Endometrial microvascular endothelial cells (primary cell): Measurements from ENCODE around the gene IFT52. TPM values are rescaled to one million over a fixed set of nuclear protein-coding genes. Genes with fewer than 3 reads are reported as not detected.

Experiments used
- in situ Hi-C: cut with HindIII; loops from 2 replicates; pipeline ENCODE4 v1.10.0; 2017; ENCODE audit warnings: low sequenced_read_pairs, low pct_unique_long_range_greater_than_20kb; ENCODE audit errors: inconsistent ontology term
- total RNA-seq: library from RNA; depleted of rRNA; stranded (reverse); fragments of >200 nt; gene quantifications from one replicate; pipeline ENCODE4 v1.2.3, GENCODE V29; 2015; ENCODE audit errors: inconsistent ontology term

Gene IFT52
- total RNA-seq, 1 donor from 2014 or later = 19.5 TPM

DNA sequence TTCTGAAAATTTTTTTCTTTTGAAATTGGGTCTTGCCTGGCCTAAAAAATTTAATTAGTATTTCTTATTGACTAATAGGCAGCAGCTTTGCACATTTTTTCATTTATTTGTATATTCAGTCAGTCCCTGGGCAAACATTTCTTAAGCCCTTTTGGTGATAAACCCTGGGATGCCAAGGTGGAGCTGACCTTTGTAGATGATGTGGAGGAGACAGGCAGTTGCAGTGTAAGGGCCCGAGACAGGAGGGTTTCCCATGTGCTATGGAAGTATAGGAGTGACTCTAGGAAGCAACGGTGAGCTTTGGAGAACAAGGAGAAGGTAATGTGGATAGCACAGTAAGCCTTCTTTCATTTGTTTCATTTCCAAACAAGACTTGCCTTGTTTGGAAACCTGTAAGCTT is 79.7 kb downstream of the IFT52 start:
- in situ Hi-C loops = no loop called here

GRCh38 chr20:43676368-43676767 is 85.6 kb downstream of the IFT52 start:
- in situ Hi-C loops = no loop called here

- in situ Hi-C loops = no loop called here
Observed at GRCh38 chr20:43680981-43681380, 90.2 kb downstream of the IFT52 start.

DNA sequence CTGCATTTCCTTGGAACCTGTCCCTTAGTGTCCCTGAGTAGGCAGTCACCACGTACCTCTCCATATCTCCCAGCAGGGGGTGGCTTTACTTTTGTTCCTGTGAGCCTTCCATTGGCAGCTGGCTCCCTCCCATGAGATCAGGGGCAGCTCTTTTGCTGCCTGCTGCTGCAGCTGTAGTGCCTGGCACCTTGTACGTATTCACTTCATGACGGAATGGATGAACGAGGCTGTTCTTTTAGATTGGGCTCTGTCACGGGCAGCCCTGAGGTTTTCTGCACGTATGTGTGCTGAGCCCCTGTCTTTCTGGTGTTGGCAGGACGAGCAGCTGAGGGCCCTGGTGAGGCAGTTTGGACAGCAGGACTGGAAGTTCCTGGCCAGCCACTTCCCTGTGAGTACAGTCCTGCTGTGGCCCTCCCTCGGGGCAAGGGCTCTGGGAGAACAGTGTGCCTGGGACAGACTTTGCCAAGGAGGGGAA is 90.8 kb downstream of the IFT52 start:
- in situ Hi-C loops = no loop called here

- in situ Hi-C loops = no loop called here
Observed at GRCh38 chr20:43681991-43682410, 91.3 kb downstream of the IFT52 start.

- in situ Hi-C loops = no loop called here
Observed at GRCh38 chr20:43682446-43682845, 91.7 kb downstream of the IFT52 start.

DNA sequence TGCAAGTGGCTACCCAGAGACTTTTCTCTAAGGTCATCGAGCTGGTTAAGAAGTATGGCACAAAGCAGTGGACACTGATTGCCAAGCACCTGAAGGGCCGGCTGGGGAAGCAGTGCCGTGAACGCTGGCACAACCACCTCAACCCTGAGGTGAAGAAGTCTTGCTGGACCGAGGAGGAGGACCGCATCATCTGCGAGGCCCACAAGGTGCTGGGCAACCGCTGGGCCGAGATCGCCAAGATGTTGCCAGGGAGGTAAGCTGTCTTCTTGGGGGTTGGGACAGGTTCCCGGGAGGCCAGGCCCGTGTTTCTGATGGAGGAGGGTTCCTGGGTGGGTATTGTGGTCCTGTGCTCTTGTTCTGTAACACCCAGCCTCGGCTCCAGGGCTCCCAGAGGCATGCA is 96.1 kb downstream of the IFT52 start:
- in situ Hi-C loops = no loop called here

DNA sequence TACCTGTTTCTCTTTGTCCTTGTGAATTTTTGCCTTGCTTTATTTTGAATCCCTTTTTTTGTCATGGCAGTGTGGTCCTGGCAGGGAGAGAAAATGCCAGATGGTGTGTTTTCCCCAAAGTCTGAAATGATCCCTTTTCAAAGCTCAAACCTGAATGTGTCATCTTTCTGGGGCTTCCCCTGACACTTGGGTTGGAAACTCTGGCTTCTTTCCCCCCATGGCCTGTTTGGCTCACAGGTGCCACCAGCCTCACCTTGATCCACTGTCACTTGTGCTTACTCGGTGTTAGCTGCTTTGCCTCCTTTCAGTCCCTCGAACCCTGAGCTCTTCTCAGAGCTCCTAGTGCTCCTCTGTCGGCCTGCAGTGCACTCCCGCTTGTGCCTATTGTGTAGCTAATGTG is 98.4 kb downstream of the IFT52 start:
- in situ Hi-C loops = no loop called here

- in situ Hi-C loops = no loop called here
Observed at GRCh38 chr20:43690943-43691598, 100.3 kb downstream of the IFT52 start.

GRCh38 chr20:43691928-43692524 is 101.3 kb downstream of the IFT52 start:
- in situ Hi-C loops = no loop called here

DNA sequence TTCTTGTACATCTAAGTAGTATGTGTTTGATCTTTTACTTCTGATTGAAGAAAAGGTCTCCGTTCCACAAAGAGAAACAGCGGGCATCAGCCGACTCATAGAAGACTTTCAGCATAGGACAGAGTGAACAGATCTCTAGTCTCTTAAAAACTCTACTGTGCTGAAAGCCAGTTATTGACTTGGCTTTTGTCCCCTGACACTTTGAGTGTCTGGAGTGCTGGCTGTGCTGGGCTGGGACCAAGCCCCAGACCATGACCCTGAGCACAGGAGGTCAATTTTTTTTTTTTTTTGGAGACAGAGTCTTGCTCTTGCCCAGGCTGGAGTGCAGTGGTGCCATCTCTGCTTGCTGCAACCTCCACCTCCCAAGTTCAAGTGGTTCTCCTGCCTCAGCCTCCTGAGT is 104.0 kb downstream of the IFT52 start:
- in situ Hi-C loops = no loop called here

- in situ Hi-C loops = no loop called here
Observed at GRCh38 chr20:43695571-43695970, 104.8 kb downstream of the IFT52 start.

Other genes with a start within 250 kb of the IFT52 start
- 70.9 TPM for gene SRSF6, start 133.0 kb upstream of the IFT52 start, total RNA-seq
- 1.3 TPM for gene L3MBTL1, start 83.2 kb upstream of the IFT52 start, total RNA-seq
- gene SGK2, start 31.9 kb upstream of the IFT52 start, total RNA-seq = not detected
- 61.6 TPM for gene MYBL2, start 76.2 kb downstream of the IFT52 start, total RNA-seq
- 0.84 TPM for gene GTSF1L, start 136.1 kb downstream of the IFT52 start, total RNA-seq